GM12801 (cell line): Measurements from ENCODE around the gene MALRD1.

Experiments
- CTCF ChIP-seq: IDR thresholded peaks from one replicate; pipeline ENCODE4 v1.5.1; 2011; ENCODE audit warnings: control low read depth; ENCODE audit not compliant: insufficient read length; ENCODE audit errors: extremely low read depth

The MALRD1 gene

GRCh38 chr10:19570120-19570519 is 521.5 kb downstream of the MALRD1 start:
- TF ChIP-seq CTCF = no peak

GRCh38 chr10:19570991-19571390 is 522.4 kb downstream of the MALRD1 start:
- TF ChIP-seq CTCF = no peak

GRCh38 chr10:19572056-19572455 is 523.5 kb downstream of the MALRD1 start:
- TF ChIP-seq CTCF = no peak

GRCh38 chr10:19576576-19576975 is 528.0 kb downstream of the MALRD1 start:
- TF ChIP-seq CTCF = no peak

- TF ChIP-seq CTCF = no peak
Observed at GRCh38 chr10:19577381-19577780, 528.8 kb downstream of the MALRD1 start.

- TF ChIP-seq CTCF = no peak
Observed at GRCh38 chr10:19577807-19578206, 529.2 kb downstream of the MALRD1 start.

GRCh38 chr10:19578571-19578970 is 530.0 kb downstream of the MALRD1 start:
- no peak for TF ChIP-seq CTCF

- no peak for TF ChIP-seq CTCF
Observed at GRCh38 chr10:19579761-19580545, 531.4 kb downstream of the MALRD1 start.
